Osteocyte (in vitro differentiated cells): ENCODE measurements around the gene CHEK2. TPM values are rescaled to one million over a fixed set of nuclear protein-coding genes. Genes with fewer than 3 reads are reported as not detected.
"Not testable (repeated sequence)": the region's sequence is repeated elsewhere in the genome, so short reads cannot be mapped to it uniquely, and the experiment has no call there.

Experiments
- DNase-seq: peaks from one replicate; pipeline ENCODE4 v3.0.0; 2021; ENCODE audit warnings: mixed read lengths; ENCODE audit not compliant: unreplicated experiment; ENCODE audit errors: extremely low spot score
- H3K27ac Mint-ChIP-seq: one replicate; pipeline ENCODE4 v1.8.0; 2021; ENCODE audit warnings: mild to moderate bottlenecking, mixed read lengths; ENCODE audit not compliant: unreplicated experiment
- H3K27me3 Mint-ChIP-seq: one replicate; pipeline ENCODE4 v1.8.0; 2021; ENCODE audit warnings: mixed read lengths; ENCODE audit not compliant: unreplicated experiment
- H3K36me3 Mint-ChIP-seq: one replicate; pipeline ENCODE4 v1.8.0; 2021; ENCODE audit warnings: mixed read lengths; ENCODE audit not compliant: unreplicated experiment
- H3K4me1 Mint-ChIP-seq: one replicate; pipeline ENCODE4 v1.8.0; 2021; ENCODE audit warnings: mixed read lengths; ENCODE audit not compliant: unreplicated experiment
- H3K4me3 Mint-ChIP-seq: one replicate; pipeline ENCODE4 v1.8.0; 2021; ENCODE audit warnings: mild to moderate bottlenecking, moderate library complexity, mixed read lengths; ENCODE audit not compliant: unreplicated experiment
- H3K9me3 Mint-ChIP-seq: one replicate; pipeline ENCODE4 v1.8.0; 2021; ENCODE audit warnings: mixed read lengths; ENCODE audit not compliant: unreplicated experiment
- CTCF ChIP-seq: fragments of 200-600 bp; sonication (generic); IDR thresholded peaks from 2 replicates; pipeline ENCODE4 v1.5.0; 2021; ENCODE audit warnings: antibody characterized with exemption, mild to moderate bottlenecking, moderate library complexity
- total RNA-seq: library from RNA; stranded (reverse); gene quantifications from 2 replicates; pipeline ENCODE4 v1.2.1, GENCODE V29; 2021

Gene CHEK2
- total RNA-seq, 1 donor from 2014 or later, result 9.9 TPM

- H3K36me3 Mint-ChIP-seq, result no peaks in the 10 kb centered on the region
- TF ChIP-seq CTCF, result no peak
- peaks cover 46% of the 10 kb centered on the region for H3K4me1 Mint-ChIP-seq
- H3K27me3 Mint-ChIP-seq, result no peaks in the 10 kb centered on the region
- no peaks in the 10 kb centered on the region for H3K9me3 Mint-ChIP-seq
- no peak overlapping the region for H3K4me3 Mint-ChIP-seq
- H3K27ac Mint-ChIP-seq, result peak overlapping the region; percentile 95
- DNase-seq, result no peak
Measured at GRCh38 chr22:28710107-28710506, 31.5 kb downstream of the CHEK2 start.

GRCh38 chr22:28706845-28707244, 34.8 kb downstream of the CHEK2 start:
- Mint-ChIP-seq H3K9me3 (no peaks in the 10 kb centered on the region), H3K4me1 (peaks cover 25% of the 10 kb centered on the region), H3K4me3 (no peak overlapping the region), H3K36me3 (no peaks in the 10 kb centered on the region), H3K27me3 (no peaks in the 10 kb centered on the region), H3K27ac (no peak overlapping the region)
- no peak for DNase-seq
- no peak for TF ChIP-seq CTCF

- Mint-ChIP-seq H3K27ac (no peak overlapping the region), H3K36me3 (no peaks in the 10 kb centered on the region), H3K27me3 (no peaks in the 10 kb centered on the region)
Measured at GRCh38 chr22:28703436-28703835, 38.2 kb downstream of the CHEK2 start.

DNA sequence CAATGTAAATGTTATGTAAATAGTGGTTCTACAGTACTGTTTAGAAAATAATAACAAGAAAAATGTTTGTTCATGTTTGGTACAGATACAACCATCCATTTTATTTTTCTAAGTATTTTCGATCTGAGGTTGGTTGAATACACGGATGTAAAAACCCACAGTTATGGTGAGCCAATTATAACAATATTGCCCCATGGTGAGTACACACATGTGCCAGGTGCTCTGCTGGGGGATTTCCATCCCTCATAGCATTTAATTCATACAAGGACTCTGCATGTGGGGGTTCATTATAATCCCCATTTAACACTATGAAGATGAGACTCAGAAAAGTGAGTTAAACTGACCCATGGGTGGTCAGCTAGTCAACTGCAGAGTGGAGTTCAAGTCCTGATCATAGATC, 38.7 kb downstream of the CHEK2 start:
- H3K9me3 Mint-ChIP-seq, result no peaks in the 10 kb centered on the region
- no peaks in the 10 kb centered on the region for H3K4me1 Mint-ChIP-seq
- no peak for TF ChIP-seq CTCF
- DNase-seq, result no peak
- H3K27ac Mint-ChIP-seq, result no peak overlapping the region
- no peak overlapping the region for H3K4me3 Mint-ChIP-seq
- no peaks in the 10 kb centered on the region for H3K27me3 Mint-ChIP-seq
- H3K36me3 Mint-ChIP-seq, result no peaks in the 10 kb centered on the region

More at GRCh38 chr22:28703436-28703835, 38.2 kb downstream of the CHEK2 start:
- Mint-ChIP-seq H3K4me1 (no peaks in the 10 kb centered on the region), H3K9me3 (no peaks in the 10 kb centered on the region), H3K4me3 (no peak overlapping the region)
- no peak for TF ChIP-seq CTCF
- DNase-seq, result no peak

- H3K27me3 Mint-ChIP-seq, H3K9me3 Mint-ChIP-seq, H3K36me3 Mint-ChIP-seq, H3K4me1 Mint-ChIP-seq, DNase-seq, H3K27ac Mint-ChIP-seq, H3K4me3 Mint-ChIP-seq: not testable (repeated sequence)
Measured at GRCh38 chr22:28693041-28693760, 48.4 kb downstream of the CHEK2 start.

GRCh38 chr22:28689796-28690195, 51.8 kb downstream of the CHEK2 start:
- not testable (repeated sequence) for H3K36me3 Mint-ChIP-seq, H3K4me1 Mint-ChIP-seq, H3K27ac Mint-ChIP-seq, H3K9me3 Mint-ChIP-seq, H3K4me3 Mint-ChIP-seq, H3K27me3 Mint-ChIP-seq, DNase-seq

- H3K4me1 Mint-ChIP-seq, result peaks cover 11% of the 10 kb centered on the region
- H3K27me3 Mint-ChIP-seq, H3K27ac Mint-ChIP-seq: not testable (repeated sequence)
Measured at GRCh38 chr22:28682966-28683365, 58.7 kb downstream of the CHEK2 start.

DNA sequence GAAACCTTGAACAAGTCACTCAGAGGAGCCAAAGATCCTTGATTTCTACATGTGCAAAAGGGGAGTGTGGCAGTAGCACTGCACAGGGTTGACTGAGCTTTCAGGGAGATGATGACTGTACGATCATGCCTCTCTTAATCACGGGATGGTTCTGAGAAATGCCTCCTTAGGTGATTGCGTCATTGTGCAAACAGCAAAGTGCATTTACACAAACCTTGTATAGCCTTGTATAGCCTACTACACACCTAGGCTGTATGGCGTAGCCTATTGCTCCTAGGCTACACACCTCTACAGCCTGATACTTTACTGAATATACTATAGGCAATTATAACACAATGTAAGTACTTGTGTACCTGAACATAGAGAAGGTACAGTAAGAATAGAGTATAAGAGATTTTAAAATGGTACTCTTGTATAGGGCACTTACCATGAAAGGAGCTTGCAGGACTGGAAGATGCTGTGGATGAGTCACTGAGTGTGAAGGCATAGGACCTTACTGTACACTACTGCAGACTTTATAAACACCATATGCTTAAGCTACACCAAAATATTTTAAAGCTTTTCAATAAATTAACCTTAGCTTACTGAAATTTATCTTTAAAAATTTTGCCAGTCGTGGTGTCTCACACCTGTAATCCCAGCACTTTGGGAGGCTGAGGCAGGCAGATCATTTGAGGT, 60.7 kb downstream of the CHEK2 start:
- Mint-ChIP-seq H3K4me3 (peak overlapping the region; percentile 86), H3K4me1 (peaks cover 11% of the 10 kb centered on the region)
- not testable (repeated sequence) for H3K9me3 Mint-ChIP-seq, DNase-seq, H3K27me3 Mint-ChIP-seq, H3K27ac Mint-ChIP-seq, H3K36me3 Mint-ChIP-seq

More at GRCh38 chr22:28682966-28683365, 58.7 kb downstream of the CHEK2 start:
- H3K4me3 Mint-ChIP-seq, H3K9me3 Mint-ChIP-seq, H3K36me3 Mint-ChIP-seq, DNase-seq: not testable (repeated sequence)
